ENCODE results near the gene SPTBN5. TPM values are rescaled to one million over a fixed set of nuclear protein-coding genes. Genes with fewer than 3 reads are reported as not detected.
A peak's percentile ranks its signal among the peaks of the same experiment; 100 is the strongest.

SPTBN5 gene
- total and polyA plus RNA-seq, 10 of the 15 experiments (the other 5 are each of a cell fraction or from before 2014, with no cell fraction given) = under 0.01 to 0.18 (median 0.04) TPM; not detected in 4

GRCh38 chr15:41900526-41901380, 6.9 kb upstream of the SPTBN5 start:
- H3K27me3 ChIP-seq (replicated peaks in 1 of 2; ENCODE audit: control insufficient read depth in 2 of 2, insufficient read depth in 2 of 2, low read length in 1 of 2) = no peaks in the 10 kb centered on the region
- H3K4me2 ChIP-seq (ENCODE audit: control insufficient read depth, insufficient read depth) = no peak overlapping the region
- H3K79me2 ChIP-seq (ENCODE audit: control insufficient read depth, insufficient read depth, low read length) = peaks cover 2% of the 10 kb centered on the region
- ChIA-PET POLR2A (no interaction called here), CTCF (interaction anchor here (0.7 to 4.6 kb wide), 3 partner anchors 43 to 126 kb away, joined by 3 to 79 read pairs (median 3); partner anchors contain the start of gene MAPKBP1), SMC1A (ENCODE audit: uncharacterized antibody, unreplicated experiment) (interaction anchor here (1.0 to 4.7 kb wide), 2 partner anchors 15 to 128 kb away, joined by 3 to 49 read pairs; partner anchors contain the start of gene MAPKBP1), RAD21 (ENCODE audit: unreplicated experiment) (interaction anchor here (5.0 kb wide), 1 partner anchor 128 kb away, joined by 69 read pairs; the partner anchor contains the start of gene MAPKBP1)
- FAIRE-seq (no peak), ATAC-seq (no peak), DNase-seq (ENCODE audit: low read depth, low spot score) (no peak)
- H3K27ac ChIP-seq (ENCODE audit: control insufficient read depth, insufficient read depth) = no peak overlapping the region
- no peak overlapping the region for H3K9ac ChIP-seq (ENCODE audit: control insufficient read depth, insufficient read depth, low read length)
- in situ Hi-C loops (cut with MboI) = no loop called here
- WGBS (ENCODE audit: insufficient coverage, insufficient replicate concordance, low lambda C conversion rate, missing lambda C conversion rate) = 92% methylated on average over 30 of the region's 36 CpGs
- no peak overlapping the region for H2AFZ ChIP-seq (ENCODE audit: control insufficient read depth, low read depth, low read length)
- BruUV-seq (replicated peaks) = no TSS peak
- TF ChIP-seq POLR2A (IDR thresholded peaks at IDR 0.05; ENCODE audit: low read depth, low read length) (peak; percentile 39; the same call in 1 of the 2 replicates), ZBTB11 (CRISPR knock-in tag; IDR thresholded peaks at IDR 0.05) (no peak)
- no peaks in the 10 kb centered on the region; the same call in 2 of the 3 replicates for H3K9me3 ChIP-seq (replicated peaks; ENCODE audit: control insufficient read depth, insufficient read depth, low read length)
- no peaks in the 10 kb centered on the region; the same call in 1 of the 2 replicates for H4K20me1 ChIP-seq (ENCODE audit: control insufficient read depth, insufficient read depth)
- no peaks in the 10 kb centered on the region for H3K4me1 ChIP-seq (ENCODE audit: control insufficient read depth, insufficient read depth, low read length)
- peaks cover 26 to 40% of the 10 kb centered on the region in 2 experiments for H3K36me3 ChIP-seq (ENCODE audit: control insufficient read depth in 2 of 2, insufficient read depth in 2 of 2, low read length in 1 of 2)
- H3K4me3 ChIP-seq = no peak overlapping the region
- intact Hi-C loops (cut with micrococcal nuclease; ENCODE audit: unreplicated experiment) = loop anchor here (5.0 kb wide), 1 partner anchor 73 kb away; the partner anchor contains the start of gene JMJD7

All from GM12878 (cell line).